Measurements from ENCODE around the gene AGBL4. TPM values are rescaled to one million over a fixed set of nuclear protein-coding genes. Genes with fewer than 3 reads are reported as not detected.
A peak's percentile ranks its signal among the peaks of the same experiment; 100 is the strongest.

AGBL4 gene
- polyA plus RNA-seq, 3 donors = 0.05 TPM; not detected in 2

- H3K4me2 ChIP-seq (replicated peaks; ENCODE audit: extremely low read depth, low read length, poor library complexity, severe bottlenecking) = no peak overlapping the region
- no peak overlapping the region for H3K9ac ChIP-seq (ENCODE audit: insufficient read depth, low read length, poor library complexity, severe bottlenecking)
- Mint-ChIP-seq H3K4me1 (peaks cover 29% of the 10 kb centered on the region), H3K27ac (no peak overlapping the region), H3K4me3 (no peak overlapping the region), H3K36me3 (peaks cover 0 to 7% of the 10 kb centered on the region in 2 donors), H3K9me3 (peaks cover 3 to 13% (median 6%) of the 10 kb centered on the region in 7 donors), H3K27me3 (ENCODE audit: low read depth in 3 of 3) (peaks cover 3 to 8% (median 4%) of the 10 kb centered on the region in 3 donors)
- DNase-seq = no peak
- no peaks in the 10 kb centered on the region for H3K27me3 ChIP-seq (ENCODE audit: control insufficient read depth in 2 of 2, insufficient read depth in 2 of 2, low read length in 2 of 2)
- no peaks in the 10 kb centered on the region for H3K36me3 ChIP-seq (replicated peaks in 1 of 2; ENCODE audit: control insufficient read depth in 1 of 2, insufficient read depth in 2 of 2, low read length in 2 of 2)
- no peak overlapping the region for H3K27ac ChIP-seq (ENCODE audit: low read depth in 1 of 2, low read length in 2 of 2)
- 96% methylated on average over 2 of the region's 2 CpGs for WGBS (ENCODE audit: insufficient coverage)
- no peak overlapping the region for H2AFZ ChIP-seq (ENCODE audit: insufficient read depth, low read depth, low read length, poor library complexity, severe bottlenecking)
- intact Hi-C loops (cut with micrococcal nuclease) = no loop called here
- H3K79me2 ChIP-seq (ENCODE audit: insufficient read depth, low read length) = no peaks in the 10 kb centered on the region
- no peak overlapping the region for H3K4me3 ChIP-seq (replicated peaks in 1 of 3; ENCODE audit: low read depth in 2 of 3, low read length in 3 of 3)
- H3K4me1 ChIP-seq (ENCODE audit: control insufficient read depth in 1 of 2, insufficient read depth in 2 of 2, low read length in 2 of 2) = peaks cover 13 to 25% of the 10 kb centered on the region in 2 donors
- H3K9me3 ChIP-seq (replicated peaks in 1 of 2; ENCODE audit: control insufficient read depth in 1 of 2, insufficient read depth in 1 of 2, low read length in 2 of 2) = peaks cover 5 to 7% of the 10 kb centered on the region in 2 donors
- TF ChIP-seq CTCF (IDR thresholded peaks at IDR 0.05) = no peak
- no peaks in the 10 kb centered on the region for H4K20me1 ChIP-seq (ENCODE audit: insufficient read depth, low read length)
Measured at GRCh38 chr1:48771561-48771960, 1252.2 kb downstream of the AGBL4 start.

DNA sequence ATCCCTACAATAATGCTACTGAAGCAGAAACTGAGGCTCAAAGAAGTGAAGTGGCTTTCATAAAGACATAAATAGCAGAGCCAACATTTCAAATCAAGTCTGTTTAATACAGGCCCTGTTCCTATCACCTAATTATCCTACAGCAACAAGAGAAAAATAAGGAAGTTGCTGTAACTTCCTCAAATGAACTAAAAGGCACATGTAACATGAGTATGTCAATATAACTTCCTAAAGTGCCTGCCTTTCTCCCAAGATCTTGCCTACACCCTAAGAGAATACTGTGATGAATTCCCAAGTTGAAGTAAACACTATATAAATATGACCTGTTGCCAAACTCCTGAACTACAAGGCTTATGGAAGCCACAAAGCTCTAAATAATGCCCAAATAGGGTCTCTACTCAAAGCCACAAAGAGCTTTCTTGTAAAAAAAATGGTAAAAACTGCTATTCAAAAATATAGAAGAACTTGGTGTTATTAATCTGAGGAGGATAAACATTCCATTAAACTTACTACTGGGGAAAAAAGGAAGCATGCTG, 1255.7 kb downstream of the AGBL4 start:
- Histone ChIP-seq H3K79me2 (ENCODE audit: insufficient read depth, low read length) (no peaks in the 10 kb centered on the region), H3K4me1 (ENCODE audit: control insufficient read depth in 1 of 2, insufficient read depth in 2 of 2, low read length in 2 of 2) (peaks cover 5 to 6% of the 10 kb centered on the region in 2 donors), H3K4me3 (replicated peaks in 1 of 3; ENCODE audit: low read depth in 2 of 3, low read length in 3 of 3) (no peak overlapping the region), H4K20me1 (ENCODE audit: insufficient read depth, low read length) (no peaks in the 10 kb centered on the region), H3K9me3 (replicated peaks in 1 of 2; ENCODE audit: control insufficient read depth in 1 of 2, insufficient read depth in 1 of 2, low read length in 2 of 2) (peaks cover 5 to 7% of the 10 kb centered on the region in 2 donors), H3K27me3 (ENCODE audit: control insufficient read depth in 2 of 2, insufficient read depth in 2 of 2, low read length in 2 of 2) (no peaks in the 10 kb centered on the region), H3K27ac (ENCODE audit: low read depth in 1 of 2, low read length in 2 of 2) (peak overlapping the region in 1 of 2 donors; percentile 27), H3K36me3 (replicated peaks in 1 of 2; ENCODE audit: control insufficient read depth in 1 of 2, insufficient read depth in 2 of 2, low read length in 2 of 2) (no peaks in the 10 kb centered on the region), H3K4me2 (replicated peaks; ENCODE audit: extremely low read depth, low read length, poor library complexity, severe bottlenecking) (no peak overlapping the region), H2AFZ (ENCODE audit: insufficient read depth, low read depth, low read length, poor library complexity, severe bottlenecking) (no peak overlapping the region), H3K9ac (ENCODE audit: insufficient read depth, low read length, poor library complexity, severe bottlenecking) (no peak overlapping the region)
- peak; percentile 18 to 52 (median 50) for DNase-seq
- TF ChIP-seq CTCF (IDR thresholded peaks at IDR 0.05) = no peak
- Mint-ChIP-seq H3K36me3 (peaks cover 0 to 11% of the 10 kb centered on the region in 2 donors), H3K27me3 (ENCODE audit: low read depth in 3 of 3) (no peaks in the 10 kb centered on the region), H3K27ac (peak overlapping the region in 4 of 7 donors; percentile 51 to 70 (median 60)), H3K9me3 (peaks cover 3 to 13% (median 6%) of the 10 kb centered on the region in 7 donors), H3K4me3 (no peak overlapping the region), H3K4me1 (peaks cover 9% of the 10 kb centered on the region)
- intact Hi-C loops (cut with micrococcal nuclease) = no loop called here
